Measurements from ENCODE around the gene NPHP1.
A peak's percentile ranks its signal among the peaks of the same experiment; 100 is the strongest.
"Not testable (repeated sequence)": the region's sequence is repeated elsewhere in the genome, so short reads cannot be mapped to it uniquely, and the experiment has no call there.

The NPHP1 gene

DNA sequence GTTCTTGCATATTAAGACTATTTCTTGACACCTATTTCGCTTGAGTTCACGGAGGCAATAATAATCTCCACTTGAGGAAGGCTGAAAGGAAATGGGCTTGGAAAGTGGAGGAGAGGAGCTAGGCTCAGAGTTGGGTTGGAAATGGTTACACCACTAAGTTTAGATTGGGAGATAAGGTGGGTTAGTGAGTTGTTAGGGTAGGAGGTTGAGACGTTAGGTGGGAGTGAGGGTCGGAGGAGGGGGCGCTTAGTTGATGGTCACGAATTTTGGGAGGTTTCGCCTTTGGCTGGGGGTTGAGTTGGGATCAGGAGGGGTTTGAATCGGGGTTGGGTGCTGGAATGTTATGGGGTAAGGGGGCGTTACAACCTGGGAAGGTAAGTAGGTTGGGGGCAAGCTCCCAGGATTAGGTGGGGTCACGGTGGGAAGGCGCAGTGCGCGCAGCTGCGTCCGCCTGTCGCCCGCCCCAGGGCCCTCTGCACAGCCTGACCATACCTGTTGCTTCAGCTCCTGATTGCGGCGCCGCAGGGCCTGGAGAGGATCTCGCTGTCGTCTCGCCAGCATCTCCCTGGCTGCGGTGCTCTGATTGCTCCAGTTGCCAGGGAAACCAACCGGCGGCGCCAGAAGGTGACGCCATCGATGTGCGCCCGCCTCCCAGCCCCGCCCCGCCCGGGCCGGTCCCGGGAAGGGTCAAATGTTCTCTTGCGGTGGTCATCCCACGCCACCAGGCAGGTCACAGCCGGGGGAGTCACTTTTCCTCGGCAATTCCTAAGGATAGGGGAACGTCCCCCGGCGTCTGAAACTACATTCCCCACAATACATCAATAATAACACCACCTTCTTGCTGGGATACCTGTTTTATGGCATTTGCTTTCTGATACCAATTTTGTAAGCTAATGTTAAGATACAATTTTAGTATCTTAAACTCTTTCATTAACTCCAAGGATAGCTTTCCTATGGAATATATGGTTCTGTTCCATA, at the start of gene NPHP1:
Gene NPHP1, minus strand, starts transcription at position 606 of the 978 bp plus-strand sequence. Its CDS starts 45 bp downstream, at position 561.
- peak; percentile 65 for DNase-seq (ENCODE audit: low read depth)

DNA sequence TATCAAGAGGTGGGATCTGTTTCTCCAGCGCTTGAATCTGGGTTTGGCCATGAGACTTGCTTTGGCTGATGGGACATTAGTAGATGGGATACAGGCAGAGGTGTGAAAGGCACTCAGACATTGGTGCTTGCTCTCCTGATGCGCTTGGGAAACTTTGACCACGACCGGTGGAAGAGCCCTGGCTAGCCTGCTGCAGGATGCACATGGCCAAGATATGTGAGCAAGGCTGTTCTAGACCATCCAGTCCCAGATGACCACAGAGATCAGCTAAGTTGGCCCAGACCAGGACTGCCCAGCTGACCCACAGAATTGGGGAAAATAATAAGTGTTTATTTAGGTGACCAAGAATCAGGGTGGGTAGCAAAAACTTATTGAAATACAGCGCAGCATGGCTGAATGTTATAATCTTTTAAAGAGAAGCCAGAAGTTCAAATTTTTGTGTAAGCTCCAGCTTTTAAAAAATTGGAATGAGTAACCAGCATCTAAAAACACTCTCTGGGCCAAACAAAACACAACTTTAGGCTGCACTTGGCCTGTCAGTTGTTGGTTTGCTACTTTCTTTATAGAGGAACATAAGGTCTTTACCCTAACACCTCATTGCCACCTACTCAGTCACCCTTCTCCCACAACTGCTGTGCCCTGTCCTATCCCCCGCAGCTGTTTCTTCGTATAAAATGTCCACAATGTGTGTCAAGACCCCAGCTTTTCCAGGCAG, 43.4 kb upstream of the NPHP1 start:
- not testable (repeated sequence) for DNase-seq (ENCODE audit: low read depth)

DNA sequence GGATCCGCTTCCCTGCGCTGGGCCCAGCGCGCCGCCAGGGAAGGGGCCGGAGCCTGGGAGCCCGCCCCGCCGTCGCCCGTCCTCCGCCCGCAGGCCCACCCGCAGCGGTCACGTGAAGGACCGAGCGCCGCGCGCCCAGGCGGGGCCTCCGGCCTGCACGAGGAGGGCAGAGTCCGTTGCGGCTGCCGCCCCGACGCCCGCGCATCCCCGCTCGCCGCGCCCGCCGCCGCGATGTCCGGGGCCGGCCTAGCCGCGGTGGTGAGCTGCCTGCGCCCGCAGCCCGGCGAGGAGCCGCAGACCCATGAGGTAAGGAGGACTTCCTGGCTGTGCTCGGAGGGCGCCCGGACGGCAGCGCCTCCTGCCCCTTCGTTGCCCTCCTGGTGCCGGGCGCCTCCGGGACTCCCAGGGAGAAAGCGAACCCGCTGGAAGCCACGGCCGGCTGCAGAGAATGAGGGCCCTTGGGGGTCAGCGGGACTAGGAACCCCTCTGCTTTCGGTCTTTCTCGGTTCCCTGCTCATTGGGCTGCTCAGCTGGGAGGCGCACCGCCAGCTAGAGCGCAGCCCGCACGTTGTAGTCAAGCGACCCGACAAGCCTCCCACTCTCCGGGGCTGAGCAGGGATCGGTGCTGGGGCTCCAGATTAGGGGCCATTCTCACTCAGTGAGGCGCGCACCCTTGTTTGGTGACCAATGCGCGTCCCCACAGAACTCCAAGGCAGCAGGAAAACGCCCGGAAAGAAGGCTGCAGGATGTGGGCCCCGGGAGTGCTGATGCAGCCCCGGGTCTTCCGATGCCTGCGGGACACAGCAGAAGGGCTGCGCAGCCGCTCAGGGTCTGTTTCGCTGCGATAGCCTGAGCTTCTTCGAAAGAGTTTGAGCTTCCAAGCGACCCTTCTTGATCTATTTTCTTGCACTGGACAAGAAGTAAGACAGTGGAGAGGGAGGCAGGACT, 40.9 kb upstream of the NPHP1 start:
- not testable (repeated sequence) for DNase-seq (ENCODE audit: low read depth)

DNA sequence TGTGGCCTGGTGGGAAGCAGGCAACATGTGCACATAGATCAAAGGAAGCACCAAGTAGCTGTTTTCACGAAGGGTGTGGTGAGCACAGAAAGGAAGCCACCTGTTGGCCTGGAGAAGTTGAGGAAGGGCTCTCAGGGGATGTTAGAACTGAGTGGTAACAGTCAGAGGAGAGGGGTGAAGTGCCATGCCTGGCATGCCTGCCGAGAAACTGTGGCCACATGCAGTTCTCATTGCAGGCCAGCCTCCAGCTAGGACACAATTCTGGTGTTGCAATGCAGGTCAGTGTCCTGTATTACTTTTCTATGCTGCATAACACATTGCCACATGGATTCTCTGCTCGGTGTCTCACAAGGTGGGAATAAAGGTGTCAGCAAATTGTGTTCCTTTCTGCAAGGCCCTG, 38.5 kb upstream of the NPHP1 start:
- DNase-seq (ENCODE audit: low read depth): not testable (repeated sequence)

DNA sequence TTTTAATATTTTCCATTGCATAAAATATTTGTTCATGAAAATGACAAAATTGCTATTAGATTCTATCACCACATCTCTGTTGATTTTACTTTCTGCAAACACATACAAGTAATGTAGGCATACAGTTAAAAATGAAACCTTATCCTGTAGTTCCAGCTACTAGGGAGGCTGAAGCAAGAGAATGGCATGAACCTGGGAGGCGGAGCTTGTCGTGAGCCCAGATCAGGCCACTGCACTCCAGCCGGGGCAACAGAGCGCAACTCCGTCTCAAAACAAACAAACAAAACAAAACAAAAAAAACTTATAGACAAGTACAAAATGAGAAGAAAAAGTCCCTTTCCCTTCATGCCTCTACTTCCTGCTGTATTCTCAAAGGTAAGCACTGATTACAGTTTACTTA, 29.7 kb upstream of the NPHP1 start:
- DNase-seq (ENCODE audit: low read depth): not testable (repeated sequence)

DNA sequence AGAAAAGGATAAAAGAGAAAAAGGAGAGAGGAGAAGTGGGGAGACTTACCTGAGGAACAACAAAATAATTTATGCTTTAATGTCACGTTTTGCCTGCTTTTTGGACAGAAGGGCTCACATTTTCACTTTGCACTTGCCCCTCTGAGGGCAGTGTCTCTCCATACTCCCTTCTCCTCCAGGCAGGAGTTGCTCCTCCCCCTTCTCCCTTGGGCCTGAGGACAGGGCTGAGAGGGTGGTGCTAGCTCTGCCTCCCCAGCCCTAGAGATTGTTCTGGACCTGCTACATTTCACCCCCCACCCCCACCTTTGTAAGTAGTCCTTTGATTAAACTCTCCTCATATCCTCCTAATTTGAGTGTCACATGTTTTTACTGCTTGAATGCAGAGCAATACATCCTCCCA, 25.1 kb upstream of the NPHP1 start:
- not testable (repeated sequence) for DNase-seq (ENCODE audit: low read depth)

DNA sequence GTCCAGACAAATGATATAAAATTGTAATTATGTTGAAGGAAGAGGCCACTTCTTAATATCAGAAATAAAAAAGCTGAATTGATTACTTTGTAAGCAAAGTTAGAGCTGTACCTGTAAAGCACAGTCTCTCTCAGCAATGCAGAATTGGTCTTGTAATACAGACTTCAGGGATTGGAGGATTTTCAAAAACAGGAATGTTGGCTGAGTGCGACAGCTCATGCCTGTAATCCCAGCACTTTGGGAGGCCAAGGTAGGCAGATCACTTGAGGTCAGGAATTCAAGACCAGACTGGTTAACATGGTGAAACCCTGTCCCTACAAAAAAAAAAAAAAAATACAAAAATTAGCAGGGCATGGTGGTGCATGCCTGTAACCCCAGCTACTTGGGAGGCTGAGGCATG, 17.8 kb upstream of the NPHP1 start:
- DNase-seq (ENCODE audit: low read depth): not testable (repeated sequence)

DNA sequence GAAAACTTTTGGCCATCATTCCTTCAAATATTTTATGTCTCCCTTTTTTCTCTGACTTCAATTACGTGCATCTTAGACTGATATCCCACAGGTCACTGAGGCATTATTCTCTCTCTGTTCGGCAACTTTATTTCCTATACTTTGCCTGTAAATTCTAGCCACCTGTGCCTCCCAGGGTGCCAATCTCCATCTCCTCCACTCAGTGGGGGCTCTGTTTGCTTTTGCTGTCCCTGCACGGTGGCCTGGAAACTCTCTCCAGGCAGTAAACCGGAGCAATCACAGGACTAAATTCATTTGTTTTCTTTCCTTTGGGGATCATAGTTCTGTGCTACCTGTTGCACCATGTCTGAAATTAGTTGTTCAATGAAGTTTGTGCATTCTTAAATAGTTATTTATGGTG, 17.1 kb upstream of the NPHP1 start:
- DNase-seq (ENCODE audit: low read depth): no peak

DNA sequence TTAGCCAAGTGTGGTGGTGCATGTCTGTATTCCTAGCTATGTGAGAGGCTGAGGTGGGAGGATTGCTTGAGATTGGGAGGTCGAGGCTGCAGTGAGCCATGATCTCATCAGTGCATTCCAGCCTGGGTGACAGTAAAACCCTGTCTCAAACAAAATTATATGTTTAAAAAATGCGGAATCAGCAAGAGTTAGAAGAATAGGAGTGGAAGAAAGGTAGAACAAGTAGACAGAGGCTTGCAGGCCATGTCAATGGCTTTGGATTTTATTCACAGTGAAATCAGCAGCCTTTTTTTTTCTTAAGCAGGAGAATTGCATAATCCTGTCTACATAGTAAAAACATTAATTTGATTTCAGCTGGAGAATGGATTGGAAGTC, 15.4 kb upstream of the NPHP1 start:
- DNase-seq (ENCODE audit: low read depth): no peak

DNA sequence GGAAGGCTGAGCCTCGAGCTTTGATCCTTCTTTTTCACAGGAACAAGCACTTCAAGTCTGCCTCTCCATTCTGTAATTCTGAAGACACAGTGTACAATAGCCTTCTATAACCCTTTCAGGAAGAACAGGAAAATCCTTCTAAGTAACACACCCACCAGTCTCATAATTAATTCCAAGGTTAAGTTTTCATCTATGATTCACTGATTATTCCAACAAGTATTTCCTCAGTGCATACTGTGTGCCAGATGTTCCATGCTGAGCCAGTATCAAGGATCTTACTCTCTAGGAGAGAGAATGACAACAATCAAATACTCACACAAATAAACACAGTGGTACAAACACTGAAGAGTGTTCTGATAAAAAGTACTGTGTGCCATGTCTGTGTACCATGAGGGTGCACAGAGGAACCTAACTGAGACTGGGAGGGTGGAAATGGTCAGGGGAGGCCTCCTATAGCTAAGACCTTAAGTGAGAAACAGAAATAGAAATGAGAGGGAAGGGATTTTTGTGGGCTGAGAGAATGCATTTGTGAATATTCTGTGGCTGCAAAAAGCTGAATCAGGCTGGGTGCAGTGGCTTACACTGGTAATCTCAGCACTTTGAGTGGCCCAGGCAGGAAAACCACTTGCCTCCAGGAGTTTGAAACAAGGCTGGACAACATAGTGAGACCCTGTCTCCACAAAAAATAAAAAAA, 14.8 kb upstream of the NPHP1 start:
- no peak for DNase-seq (ENCODE audit: low read depth)

DNA sequence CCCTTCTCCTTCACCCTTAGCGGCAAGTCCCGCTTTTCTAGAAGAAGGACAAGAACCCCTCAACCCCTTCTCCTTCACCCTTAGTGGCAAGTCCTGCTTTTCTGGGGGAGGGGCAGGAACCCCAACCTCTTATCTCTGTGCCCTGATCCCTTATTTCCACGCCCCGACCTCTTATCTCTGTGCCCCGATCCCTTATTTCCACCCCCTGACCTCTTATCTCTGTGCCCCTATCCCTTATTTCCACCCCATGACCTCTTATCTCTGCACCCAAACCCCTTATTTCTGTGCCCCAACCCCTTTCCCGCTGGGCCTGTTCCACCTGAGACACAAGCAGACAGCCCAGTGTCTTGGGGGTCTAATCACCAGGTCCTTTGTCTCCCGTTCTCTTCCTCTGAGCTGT, 14.1 kb upstream of the NPHP1 start:
- DNase-seq (ENCODE audit: low read depth): not testable (repeated sequence)

DNA sequence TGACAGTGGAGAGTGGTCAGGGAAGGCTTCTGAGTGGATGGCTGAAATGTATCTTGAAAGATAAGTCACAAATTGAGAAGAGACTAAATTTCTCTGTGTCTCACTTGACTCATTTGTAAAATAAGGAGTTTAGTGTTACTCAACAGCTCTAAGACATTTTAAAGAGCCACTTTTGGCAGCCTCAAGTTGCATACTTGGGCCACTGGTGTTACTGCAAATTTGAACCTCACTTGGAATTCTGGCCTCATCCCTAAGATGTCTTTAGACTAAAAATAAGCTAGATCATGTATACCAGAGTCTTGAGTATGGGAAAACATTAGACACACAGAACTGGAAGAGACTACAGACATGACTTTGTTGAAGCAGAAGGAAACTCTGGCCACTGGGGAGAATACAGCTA, 12.0 kb upstream of the NPHP1 start:
- no peak for DNase-seq (ENCODE audit: low read depth)

DNA sequence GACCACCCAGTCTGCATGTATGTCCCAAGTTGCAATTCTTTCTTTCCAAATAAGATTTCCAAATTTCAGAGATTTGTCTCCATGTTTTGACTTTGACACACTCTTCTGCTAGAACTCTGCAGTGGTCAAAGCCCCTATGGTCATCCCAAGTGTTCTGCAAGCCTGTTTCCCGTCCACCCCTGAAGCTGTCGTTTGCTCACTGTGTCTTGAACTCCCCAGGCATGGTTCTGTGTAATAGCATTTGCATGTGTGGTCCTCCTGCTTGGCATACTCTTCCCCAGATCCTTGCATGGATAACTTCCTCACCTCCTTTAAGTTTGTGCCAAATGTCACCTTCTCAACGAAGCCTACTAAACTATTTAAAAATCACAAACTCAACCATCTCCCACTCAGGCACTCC, 11.4 kb upstream of the NPHP1 start:
- DNase-seq (ENCODE audit: low read depth): no peak

DNA sequence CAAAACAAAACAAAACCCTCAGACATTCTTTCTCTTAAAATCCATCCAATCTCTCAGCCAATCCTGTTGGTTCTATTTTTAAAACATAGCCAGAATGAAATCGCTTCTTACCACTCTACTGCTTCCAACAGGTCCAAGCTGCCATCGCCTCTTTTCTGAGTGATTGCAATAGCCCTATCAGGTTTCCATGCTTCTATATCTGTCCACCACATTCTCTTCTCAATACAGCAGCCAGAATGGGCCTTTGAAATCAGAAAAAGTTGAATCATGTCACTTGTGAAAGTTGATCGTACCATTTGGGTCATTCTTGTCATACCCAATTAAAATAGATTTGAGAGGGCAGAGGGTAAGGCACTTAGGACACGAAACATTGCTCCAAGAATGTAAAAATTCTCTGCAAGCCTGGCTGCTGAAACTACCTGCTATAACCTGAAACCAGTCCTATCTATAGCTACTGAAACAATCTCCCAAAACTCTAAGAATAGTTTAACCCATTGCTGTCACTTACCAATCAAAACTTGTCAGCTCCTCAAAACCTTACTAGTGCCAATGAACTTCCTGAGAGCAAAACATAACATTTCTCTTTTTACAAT, 10.8 kb upstream of the NPHP1 start:
- DNase-seq (ENCODE audit: low read depth): no peak

DNA sequence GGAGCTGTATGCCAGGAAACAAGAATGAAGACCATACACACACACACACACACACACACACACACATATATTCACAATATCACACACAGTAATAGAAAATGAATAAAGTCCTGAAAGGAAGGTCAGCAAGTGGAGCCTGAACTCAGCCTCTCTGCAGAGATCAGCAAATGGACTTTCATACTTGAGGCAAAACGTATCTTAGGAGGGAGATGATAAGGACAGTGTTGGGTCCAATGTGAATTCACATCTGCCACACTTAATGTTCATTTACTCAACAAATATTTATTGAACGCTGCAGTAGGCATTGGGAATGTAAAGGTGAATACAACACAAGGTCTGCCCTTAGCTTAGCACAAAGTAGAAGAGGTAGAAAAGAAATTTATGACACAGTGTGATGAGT, 10.3 kb upstream of the NPHP1 start:
- no peak for DNase-seq (ENCODE audit: low read depth)

DNA sequence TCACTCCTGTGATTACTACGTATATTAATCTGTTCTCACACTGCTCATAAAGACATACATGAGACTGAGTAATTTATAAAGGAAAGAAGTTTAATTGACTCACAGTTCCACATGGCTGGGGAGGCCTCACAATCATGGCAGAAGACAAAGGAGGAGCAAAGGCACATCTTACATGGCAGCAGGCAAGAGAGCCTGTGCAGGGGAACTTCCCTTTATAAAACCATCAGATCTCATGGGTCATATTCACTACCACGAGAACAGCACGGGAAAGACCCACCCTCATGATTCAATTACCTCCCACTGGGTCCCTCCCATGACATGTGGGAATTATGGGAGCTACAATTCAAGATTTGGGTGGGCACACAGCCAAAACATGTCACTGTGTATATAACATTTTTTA, 8.7 kb upstream of the NPHP1 start:
- DNase-seq (ENCODE audit: low read depth): not testable (repeated sequence)

DNA sequence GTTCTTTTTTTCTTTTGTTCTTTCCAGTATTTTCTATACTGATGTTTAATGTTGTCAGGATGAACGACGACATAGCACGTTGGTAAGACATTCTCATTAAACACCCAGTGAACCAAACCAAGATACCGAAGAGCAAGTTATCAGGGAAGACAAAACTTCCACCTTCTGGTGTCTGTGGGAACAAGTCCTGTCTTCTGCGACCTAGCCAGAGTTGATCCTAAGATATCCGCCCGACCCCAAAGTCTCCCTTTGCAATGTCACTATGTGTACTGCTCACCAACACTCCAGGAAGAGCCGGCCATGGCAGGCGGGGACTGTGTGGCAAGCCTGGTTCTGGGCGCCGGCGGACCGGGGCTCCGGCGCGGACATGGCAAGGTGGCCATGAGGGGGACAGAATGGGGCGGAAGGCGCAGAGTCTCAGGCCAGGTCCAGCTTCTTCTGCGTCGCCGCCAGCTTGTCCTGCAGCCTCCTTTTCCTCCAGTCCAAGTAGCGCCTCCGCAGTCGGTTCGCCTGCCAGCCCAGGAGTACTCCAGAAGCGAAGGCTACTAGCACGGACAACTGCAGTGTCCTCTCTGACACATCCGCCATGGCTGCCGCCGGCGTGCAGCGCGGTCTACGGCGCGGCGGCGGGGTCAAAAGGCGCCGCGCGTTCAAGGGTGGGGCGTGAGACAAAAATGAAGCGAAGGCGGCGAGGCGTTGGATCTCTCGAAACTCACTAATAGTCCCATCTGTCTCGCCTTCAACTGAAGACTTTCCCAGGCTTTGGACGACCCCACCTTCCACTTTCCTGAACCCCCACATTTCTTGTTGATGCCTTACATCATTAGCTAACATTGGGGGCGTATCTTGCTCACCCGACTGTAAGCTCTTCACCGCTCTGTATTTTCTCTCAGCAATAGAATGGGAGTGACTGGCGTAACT, 7.4 kb upstream of the NPHP1 start, which contains the start of gene MTLN:
Gene MTLN, minus strand, starts transcription at position 610 of the 921 bp plus-strand sequence. Its CDS starts 22 bp downstream, at position 588.
- DNase-seq (ENCODE audit: low read depth): peak; percentile 43

DNA sequence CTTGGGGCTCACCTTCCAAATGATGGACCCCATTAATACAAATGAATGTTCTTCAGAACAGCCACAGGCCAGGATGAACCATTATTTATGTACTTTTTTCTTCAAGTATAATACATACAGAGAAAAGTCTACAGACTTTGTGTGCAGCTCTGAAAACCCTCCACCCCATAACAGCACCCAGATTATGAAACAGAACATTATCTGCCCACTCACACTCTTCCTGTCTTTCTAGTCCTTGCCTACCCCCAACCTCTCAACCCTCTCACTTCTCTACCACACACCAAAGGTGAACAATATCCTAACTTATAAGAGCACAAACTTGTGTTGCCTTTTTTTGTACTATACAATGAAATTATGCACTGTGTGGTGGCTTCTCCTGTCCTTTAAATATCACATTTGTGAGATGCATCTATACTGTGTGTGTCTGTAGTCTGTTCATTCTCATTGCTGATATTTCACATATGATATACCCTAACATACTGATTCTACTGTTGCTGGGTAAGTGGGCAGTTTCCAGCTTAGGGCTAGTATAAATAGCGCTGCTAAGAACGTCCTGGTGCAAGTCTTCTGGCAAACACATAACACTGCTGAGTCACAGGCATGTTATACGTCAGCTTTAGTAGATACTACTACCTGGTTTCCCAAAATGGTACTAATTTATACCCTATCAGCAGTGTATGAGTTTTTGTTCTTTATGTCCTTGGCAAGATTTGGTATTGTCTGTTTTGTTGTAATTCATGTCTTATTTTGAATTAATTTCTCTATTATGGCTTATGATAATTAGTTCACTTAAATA, 1.0 kb upstream of the NPHP1 start:
- DNase-seq (ENCODE audit: low read depth): no peak

DNA sequence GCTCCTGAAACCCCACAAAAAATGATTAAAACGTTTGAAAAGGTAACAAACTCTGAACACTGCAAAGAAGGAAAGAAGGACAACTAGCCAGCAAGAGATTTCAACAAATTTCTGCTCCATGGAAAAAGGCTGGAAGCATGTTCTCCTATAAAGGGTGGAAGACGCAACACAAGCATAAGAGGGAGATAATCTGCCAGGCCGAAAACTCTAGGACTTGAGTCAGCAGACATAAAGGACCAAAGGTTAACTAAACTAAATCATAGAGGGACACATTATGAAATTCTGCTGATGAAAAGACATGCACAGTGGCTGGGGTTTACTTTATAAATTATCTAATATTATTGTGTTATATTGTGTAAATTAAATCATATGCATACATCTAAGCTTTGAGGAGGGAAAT, 6.8 kb downstream of the NPHP1 start:
- no peak for DNase-seq (ENCODE audit: low read depth)

Data from stromal cell of bone marrow (primary cell).